DLD1 (cell line): Measurements from ENCODE around the gene SUGP1.
"Not testable (repeated sequence)": the region's sequence is repeated elsewhere in the genome, so short reads cannot be mapped to it uniquely, and the experiment has no call there.

Source experiments
- in situ Hi-C: cut with HindIII; loops from 2 replicates; pipeline ENCODE4 v1.10.0; 2017; ENCODE audit warnings: low sequenced_read_pairs

Gene SUGP1

GRCh38 chr19:19320361-19321140 is at the start of gene SUGP1, which contains the start of gene MAU2:
Gene SUGP1, minus strand, starts transcription at chr19:19320509. Its CDS starts 13 bp downstream, at chr19:19320496.
Gene MAU2, plus strand, starts transcription at chr19:19320829. Its CDS starts 31 bp downstream, at chr19:19320860.
- in situ Hi-C loops, result no loop called here

GRCh38 chr19:19368087-19368486 is 47.8 kb upstream of the SUGP1 start:
- in situ Hi-C loops, result no loop called here

GRCh38 chr19:19366434-19367396 is 46.4 kb upstream of the SUGP1 start:
- in situ Hi-C loops, result no loop called here

- in situ Hi-C loops, result no loop called here
Measured at GRCh38 chr19:19362075-19362474, 41.8 kb upstream of the SUGP1 start.

- in situ Hi-C loops, result no loop called here
Measured at GRCh38 chr19:19361075-19361594, 40.8 kb upstream of the SUGP1 start.

GRCh38 chr19:19356901-19357566 is 36.7 kb upstream of the SUGP1 start:
- in situ Hi-C loops, result no loop called here

GRCh38 chr19:19356500-19356899 is 36.2 kb upstream of the SUGP1 start:
- in situ Hi-C loops, result no loop called here

- in situ Hi-C loops, result no loop called here
Measured at GRCh38 chr19:19355606-19356139, 35.4 kb upstream of the SUGP1 start.

- in situ Hi-C loops, result no loop called here
Measured at GRCh38 chr19:19354932-19355331, 34.6 kb upstream of the SUGP1 start.

- in situ Hi-C loops, result no loop called here
Measured at GRCh38 chr19:19354007-19354406, 33.7 kb upstream of the SUGP1 start.

GRCh38 chr19:19352823-19353222 is 32.5 kb upstream of the SUGP1 start:
- in situ Hi-C loops, result no loop called here

GRCh38 chr19:19350756-19351155 is 30.4 kb upstream of the SUGP1 start:
- in situ Hi-C loops, result not testable (repeated sequence)

- in situ Hi-C loops, result no loop called here
Measured at GRCh38 chr19:19349365-19349764, 29.1 kb upstream of the SUGP1 start.

- in situ Hi-C loops, result no loop called here
Measured at GRCh38 chr19:19348266-19348665, 28.0 kb upstream of the SUGP1 start.

- in situ Hi-C loops, result no loop called here
Measured at GRCh38 chr19:19347401-19348110, 27.2 kb upstream of the SUGP1 start.

- in situ Hi-C loops, result no loop called here
Measured at GRCh38 chr19:19345970-19346369, 25.7 kb upstream of the SUGP1 start.

- in situ Hi-C loops, result no loop called here
Measured at GRCh38 chr19:19345232-19345631, 24.9 kb upstream of the SUGP1 start.

- in situ Hi-C loops, result no loop called here
Measured at GRCh38 chr19:19343762-19344161, 23.5 kb upstream of the SUGP1 start.

- in situ Hi-C loops, result no loop called here
Measured at GRCh38 chr19:19343016-19343362, 22.7 kb upstream of the SUGP1 start.
